ENCODE results near the gene DOCK4. TPM values are rescaled to one million over a fixed set of nuclear protein-coding genes. Genes with fewer than 3 reads are reported as not detected.

The DOCK4 gene
- total and polyA plus RNA-seq, 2 of the 8 experiments (the other 6 are each of a cell fraction or from before 2014, with no cell fraction given), result 5.1 to 23.6 TPM

DNA sequence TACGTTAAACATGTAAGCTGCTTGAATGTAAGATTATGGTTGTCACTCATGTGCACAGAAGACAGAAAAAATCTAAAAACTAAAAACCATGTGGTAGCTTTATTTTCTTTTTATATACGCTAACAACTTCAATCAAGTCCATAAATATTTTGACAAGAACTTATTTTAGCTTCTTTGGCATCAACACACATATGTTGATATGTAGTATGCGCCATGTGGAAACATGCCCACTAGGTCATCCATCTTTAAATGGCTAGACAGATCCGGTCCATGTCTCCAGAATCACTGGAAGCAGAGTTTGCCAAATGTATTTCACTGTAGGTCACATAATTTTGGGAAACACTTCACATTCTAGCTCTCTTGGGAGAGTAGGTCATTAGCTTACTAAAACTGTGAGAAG is 382.4 kb downstream of the DOCK4 start:
- H2BK15ac ChIP-seq (ENCODE audit: low read length), result no peak overlapping the region
- H3K9me3 ChIP-seq (ENCODE audit: insufficient read depth in 2 of 2, low read depth in 1 of 2, low read length in 1 of 2), result no peaks in the 10 kb centered on the region
- no peak overlapping the region for H4K5ac ChIP-seq (ENCODE audit: insufficient read length, low read depth, low read length)
- no peaks in the 10 kb centered on the region for H3K79me2 ChIP-seq (ENCODE audit: control insufficient read depth in 1 of 2, insufficient read depth in 2 of 2, low read length in 2 of 2)
- H3K9ac ChIP-seq (replicated peaks in 1 of 4; ENCODE audit: extremely low read depth in 1 of 4, low read depth in 3 of 4, low read length in 3 of 4), result no peak overlapping the region
- H2AK5ac ChIP-seq (ENCODE audit: low read depth, low read length), result no peak overlapping the region
- H3K36me3 ChIP-seq (ENCODE audit: control insufficient read depth in 2 of 4, insufficient read depth in 4 of 4, low read length in 3 of 4), result no peaks in the 10 kb centered on the region; a peak in 1 of 8 replicates
- DNase-seq (ENCODE audit: low read depth in 1 of 2, low spot score in 2 of 2), result no peak
- H2BK20ac ChIP-seq (ENCODE audit: low read length), result no peak overlapping the region
- H2BK12ac ChIP-seq (ENCODE audit: low read depth, low read length), result no peak overlapping the region
- CTCF ChIA-PET (ENCODE audit: partially characterized antibody), result interaction anchor here (0.8 to 2.9 kb wide), 6 partner anchors 9 to 81 kb away, joined by 3 to 16 read pairs (median 3); no protein-coding TSS in a partner anchor
- H3K18ac ChIP-seq (ENCODE audit: extremely low read depth, low read length), result no peak overlapping the region
- WGBS, 2 experiments (ENCODE audit: extremely low coverage in 1 of 2, insufficient coverage in 1 of 2, insufficient read length in 1 of 2, insufficient replicate concordance in 2 of 2, low coverage in 1 of 2, low lambda C conversion rate in 2 of 2, missing lambda C conversion rate in 1 of 2), result 86% methylated on average over 4 of the region's 4 CpGs; no CpG with 5 or more reads in 1 of the 2 experiments
- H3K23me2 ChIP-seq (ENCODE audit: low read depth, low read length), result no peaks in the 10 kb centered on the region
- no peak overlapping the region for H2AFZ ChIP-seq (ENCODE audit: low read length)
- no peak overlapping the region for H3K14ac ChIP-seq (ENCODE audit: insufficient read length)
- H2BK120ac ChIP-seq (replicated peaks; ENCODE audit: low read depth, low read length), result no peak overlapping the region
- no peak overlapping the region for H4K91ac ChIP-seq (replicated peaks; ENCODE audit: insufficient read length, low read length)
- H3K4ac ChIP-seq (replicated peaks; ENCODE audit: insufficient read length, low read depth, low read length), result no peak overlapping the region
- H3K27ac ChIP-seq (ENCODE audit: low read depth, low read length), result no peak overlapping the region
- no peaks in the 10 kb centered on the region for H3K79me1 ChIP-seq (ENCODE audit: low read depth, low read length)
- H4K20me1 ChIP-seq (replicated peaks in 1 of 2; ENCODE audit: control insufficient read depth in 1 of 2, insufficient read depth in 2 of 2, low read length in 2 of 2), result no peaks in the 10 kb centered on the region
- no peak overlapping the region for H2BK5ac ChIP-seq (ENCODE audit: low read depth, low read length)
- H3K56ac ChIP-seq (replicated peaks; ENCODE audit: insufficient read length, low read depth, low read length), result no peak overlapping the region
- no peak overlapping the region for H3K4me2 ChIP-seq (ENCODE audit: insufficient read depth in 1 of 2, low read depth in 2 of 2, low read length in 2 of 2)
- H4K8ac ChIP-seq (ENCODE audit: extremely low read depth, insufficient read depth, low read length), result no peak overlapping the region
- no peaks in the 10 kb centered on the region for H3K4me1 ChIP-seq (replicated peaks in 1 of 4; ENCODE audit: control insufficient read depth in 3 of 4, insufficient read depth in 4 of 4, low read length in 3 of 4)
- no peak for FAIRE-seq
- no peaks in the 10 kb centered on the region for H3K27me3 ChIP-seq (replicated peaks in 1 of 4; ENCODE audit: control insufficient read depth in 3 of 4, extremely low read depth in 1 of 4, insufficient read depth in 3 of 4, low read length in 3 of 4)
- POLR2A ChIA-PET (ENCODE audit: partially characterized antibody), result interaction anchor here (1.2 kb wide), 1 partner anchor 627 kb away, joined by 3 read pairs; the partner anchor contains the start of gene IFRD1
- H3K4me3 ChIP-seq (ENCODE audit: extremely low read depth in 1 of 4, insufficient read depth in 2 of 4, low read depth in 3 of 4, low read length in 4 of 4), result no peak overlapping the region
- H3K23ac ChIP-seq (ENCODE audit: insufficient read length), result no peak overlapping the region
- TF ChIP-seq TCF12 (IDR thresholded peaks at IDR 0.05; ENCODE audit: low read depth, low read length) (no peak), BRCA1 (IDR thresholded peaks at IDR 0.05; ENCODE audit: low read depth, low read length) (no peak), EP300 (IDR thresholded peaks at IDR 0.05; ENCODE audit: borderline replicate concordance in 1 of 2, low read depth in 2 of 2, low read length in 2 of 2) (no peak), RBBP5 (IDR thresholded peaks at IDR 0.05; ENCODE audit: borderline replicate concordance, low read depth, low read length) (no peak), CBX5 (IDR thresholded peaks at IDR 0.05; ENCODE audit: low read depth, low read length) (no peak), E2F6 (IDR thresholded peaks at IDR 0.05) (no peak), PHF8 (conservative IDR thresholded peaks at IDR 0.05; ENCODE audit: low read depth, low read length) (no peak), TEAD4 (IDR thresholded peaks at IDR 0.05; ENCODE audit: low read depth, low read length) (no peak), SIN3A (conservative IDR thresholded peaks at IDR 0.05 in 1 of 2, IDR thresholded peaks at IDR 0.05 in 1 of 2; ENCODE audit: low read depth in 1 of 2, low read length in 2 of 2) (no peak), GABPA (IDR thresholded peaks at IDR 0.05; ENCODE audit: borderline replicate concordance, insufficient read depth, low read length) (no peak), TBP (IDR thresholded peaks at IDR 0.05; ENCODE audit: low read depth, low read length) (no peak), POLR2AphosphoS5 (IDR thresholded peaks at IDR 0.05; ENCODE audit: low read depth, low read length) (no peak), MAFK (IDR thresholded peaks at IDR 0.05; ENCODE audit: low read depth, low read length) (no peak), POU5F1 (IDR thresholded peaks at IDR 0.05; ENCODE audit: low read depth, low read length) (no peak)

Measured in H1 (cell line).